Ishikawa (cell line): ENCODE measurements around the gene SLC25A26.

ENCODE experiments used
- CEBPB ChIP-seq: IDR thresholded peaks from 2 replicates; pipeline ENCODE4 v1.6.1; 2012
- CREB1 ChIP-seq: IDR thresholded peaks from 2 replicates; pipeline ENCODE4 v1.6.1; 2012; ENCODE audit warnings: low read depth
- EGR1 ChIP-seq: IDR thresholded peaks from 2 replicates; pipeline ENCODE4 v1.6.1; 2012
- EP300 ChIP-seq: IDR thresholded peaks from 2 replicates; pipeline ENCODE4 v1.6.1; 2012; ENCODE audit warnings: borderline replicate concordance
- FOXM1 ChIP-seq: IDR thresholded peaks from 2 replicates; pipeline ENCODE4 v1.6.1; 2012; ENCODE audit warnings: low read depth, borderline replicate concordance
- NFIC ChIP-seq: IDR thresholded peaks from 2 replicates; pipeline ENCODE4 v1.6.1; 2012
- RAD21 ChIP-seq: IDR thresholded peaks from 2 replicates; pipeline ENCODE4 v1.6.1; 2012; ENCODE audit warnings: low read depth
- TAF1 ChIP-seq: IDR thresholded peaks from 2 replicates; pipeline ENCODE4 v1.6.1; 2012; ENCODE audit warnings: low read depth, mild to moderate bottlenecking
- TCF12 ChIP-seq: IDR thresholded peaks from 2 replicates; pipeline ENCODE4 v1.6.1; 2012; ENCODE audit warnings: low read depth
- TEAD4 ChIP-seq: IDR thresholded peaks from 2 replicates; pipeline ENCODE4 v1.6.1; 2012
- YY1 ChIP-seq: IDR thresholded peaks from 2 replicates; pipeline ENCODE4 v1.6.1; 2012; ENCODE audit warnings: low read depth
- ZBTB7A ChIP-seq: IDR thresholded peaks from 2 replicates; pipeline ENCODE4 v1.6.1; 2012; ENCODE audit warnings: low read depth
- TF ChIP-seq, protein P1 (sequence below): IDR thresholded peaks from 2 replicates; pipeline ENCODE4 v1.6.1; 2012
- TF ChIP-seq, protein P2 (sequence below): IDR thresholded peaks from 2 replicates; pipeline ENCODE4 v1.6.1; 2012; ENCODE audit warnings: low read depth, mild to moderate bottlenecking

DNA sequence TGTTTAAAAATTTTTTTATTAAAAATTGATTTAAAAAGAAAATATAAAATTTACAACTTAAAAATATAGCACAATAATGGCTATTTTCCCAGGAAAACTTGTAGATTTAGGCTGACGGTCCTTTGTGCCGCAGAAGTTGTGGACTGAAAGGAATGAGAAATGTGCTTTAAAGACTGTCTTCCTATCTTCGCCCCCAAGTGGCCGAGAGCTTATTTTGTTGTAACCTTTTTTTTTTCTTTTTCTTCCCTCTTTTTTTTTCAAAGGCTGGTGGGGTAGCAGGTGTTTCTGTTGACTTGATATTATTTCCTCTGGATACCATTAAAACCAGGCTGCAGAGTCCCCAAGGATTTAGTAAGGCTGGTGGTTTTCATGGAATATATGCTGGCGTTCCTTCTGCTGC is 15.5 kb downstream of the SLC25A26 start:
- TF ChIP-seq EP300 (no peak), RAD21 (no peak), YY1 (no peak), TEAD4 (no peak), CREB1 (no peak), CEBPB (no peak), EGR1 (no peak), ZBTB7A (no peak), TAF1 (no peak), TCF12 (no peak), FOXM1 (no peak), NFIC (no peak)
- TF ChIP-seq, protein P1, sequence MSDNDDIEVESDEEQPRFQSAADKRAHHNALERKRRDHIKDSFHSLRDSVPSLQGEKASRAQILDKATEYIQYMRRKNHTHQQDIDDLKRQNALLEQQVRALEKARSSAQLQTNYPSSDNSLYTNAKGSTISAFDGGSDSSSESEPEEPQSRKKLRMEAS: no peak
- TF ChIP-seq, protein P2, sequence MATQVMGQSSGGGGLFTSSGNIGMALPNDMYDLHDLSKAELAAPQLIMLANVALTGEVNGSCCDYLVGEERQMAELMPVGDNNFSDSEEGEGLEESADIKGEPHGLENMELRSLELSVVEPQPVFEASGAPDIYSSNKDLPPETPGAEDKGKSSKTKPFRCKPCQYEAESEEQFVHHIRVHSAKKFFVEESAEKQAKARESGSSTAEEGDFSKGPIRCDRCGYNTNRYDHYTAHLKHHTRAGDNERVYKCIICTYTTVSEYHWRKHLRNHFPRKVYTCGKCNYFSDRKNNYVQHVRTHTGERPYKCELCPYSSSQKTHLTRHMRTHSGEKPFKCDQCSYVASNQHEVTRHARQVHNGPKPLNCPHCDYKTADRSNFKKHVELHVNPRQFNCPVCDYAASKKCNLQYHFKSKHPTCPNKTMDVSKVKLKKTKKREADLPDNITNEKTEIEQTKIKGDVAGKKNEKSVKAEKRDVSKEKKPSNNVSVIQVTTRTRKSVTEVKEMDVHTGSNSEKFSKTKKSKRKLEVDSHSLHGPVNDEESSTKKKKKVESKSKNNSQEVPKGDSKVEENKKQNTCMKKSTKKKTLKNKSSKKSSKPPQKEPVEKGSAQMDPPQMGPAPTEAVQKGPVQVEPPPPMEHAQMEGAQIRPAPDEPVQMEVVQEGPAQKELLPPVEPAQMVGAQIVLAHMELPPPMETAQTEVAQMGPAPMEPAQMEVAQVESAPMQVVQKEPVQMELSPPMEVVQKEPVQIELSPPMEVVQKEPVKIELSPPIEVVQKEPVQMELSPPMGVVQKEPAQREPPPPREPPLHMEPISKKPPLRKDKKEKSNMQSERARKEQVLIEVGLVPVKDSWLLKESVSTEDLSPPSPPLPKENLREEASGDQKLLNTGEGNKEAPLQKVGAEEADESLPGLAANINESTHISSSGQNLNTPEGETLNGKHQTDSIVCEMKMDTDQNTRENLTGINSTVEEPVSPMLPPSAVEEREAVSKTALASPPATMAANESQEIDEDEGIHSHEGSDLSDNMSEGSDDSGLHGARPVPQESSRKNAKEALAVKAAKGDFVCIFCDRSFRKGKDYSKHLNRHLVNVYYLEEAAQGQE: no peak
